IMR-90 (cell line): ENCODE results near the gene NEURL1B. TPM values are rescaled to one million over a fixed set of nuclear protein-coding genes. Genes with fewer than 3 reads are reported as not detected.
A peak's percentile ranks its signal among the peaks of the same experiment; 100 is the strongest.

Experiments used
- ATAC-seq: fragments of 200-7000 bp; cut with Tn5 transposase; 2 replicates; pipeline ENCODE4 v1.9.1; 2020; ENCODE audit warnings: low read depth, mild to moderate bottlenecking, moderate library complexity
- BruUV-seq: library from RNA; stranded (reverse); fragments of 400-500 nt; replicated peaks from 2 replicates; lab custom pipeline; 2021; lab: Mats Ljungman, UMichigan
- CTCF ChIA-PET: fragments of 300-600 bp; formaldehyde crosslinking; extraction: SDS; loops from one replicate; lab custom pipeline; 2021; ENCODE audit warnings: antibody characterized with exemption; lab: Yijun Ruan, JAX
- POLR2A ChIA-PET: fragments of 300-600 bp; sonication (Branson Sonifier 250); formaldehyde crosslinking; loops from one replicate; lab custom pipeline; 2022; ENCODE audit warnings: antibody characterized with exemption; ENCODE audit not compliant: unreplicated experiment; lab: Charles Lee
- DNase-seq: peaks from one replicate; pipeline ENCODE4 v3.0.0; 2013
- H2AFZ ChIP-seq: replicated peaks from 2 replicates; pipeline ENCODE3; 2013; ENCODE audit warnings: low read length, mild to moderate bottlenecking; ENCODE audit not compliant: poor library complexity
- H2AK5ac ChIP-seq: 2 replicates; pipeline ENCODE4 v1.6.1; 2013; ENCODE audit warnings: low read depth, low read length, inconsistent platforms
- H2AK9ac ChIP-seq: replicated peaks from 2 replicates; pipeline ENCODE3; 2013; ENCODE audit warnings: mild to moderate bottlenecking, low read depth, low read length, moderate library complexity; ENCODE audit not compliant: poor library complexity
- H2BK120ac ChIP-seq: 2 replicates; pipeline ENCODE4 v1.6.1; 2013; ENCODE audit warnings: low read depth, low read length, inconsistent platforms
- H2BK15ac ChIP-seq: 3 replicates; pipeline ENCODE4 v1.6.1; 2013; ENCODE audit warnings: low read depth, low read length, inconsistent platforms
- H2BK20ac ChIP-seq: 2 replicates; pipeline ENCODE4 v1.6.1; 2013; ENCODE audit warnings: low read depth, mild to moderate bottlenecking, inconsistent platforms, low read length, moderate library complexity
- H2BK5ac ChIP-seq: 2 replicates; pipeline ENCODE4 v1.6.1; 2013; ENCODE audit warnings: mild to moderate bottlenecking, low read depth, low read length, inconsistent platforms; ENCODE audit not compliant: poor library complexity, severe bottlenecking
- H3K14ac ChIP-seq: replicated peaks from 2 replicates; pipeline ENCODE4 v1.6.1; 2013; ENCODE audit warnings: low read depth, low read length, inconsistent platforms
- H3K18ac ChIP-seq: 2 replicates; pipeline ENCODE4 v1.6.1; 2013; ENCODE audit warnings: low read depth, low read length, control low read depth
- H3K23ac ChIP-seq: 2 replicates; pipeline ENCODE4 v1.6.1; 2013; ENCODE audit warnings: low read depth, low read length, inconsistent platforms
- H3K27ac ChIP-seq: 2 replicates; pipeline ENCODE4 v1.5.1; 2013; ENCODE audit warnings: mild to moderate bottlenecking, control low read depth, low read length; ENCODE audit not compliant: insufficient read depth
- H3K27me3 ChIP-seq: 2 replicates; pipeline ENCODE4 v1.6.1; 2013; ENCODE audit warnings: low read length; ENCODE audit not compliant: control insufficient read depth, insufficient read depth
- H3K36me3 ChIP-seq: 2 replicates; pipeline ENCODE4 v1.6.1; 2013; ENCODE audit warnings: low read length, mixed read lengths; ENCODE audit not compliant: control insufficient read depth, insufficient read depth
- H3K4ac ChIP-seq: 2 replicates; pipeline ENCODE4 v1.6.1; 2013; ENCODE audit warnings: low read depth, low read length, inconsistent platforms
- H3K4me1 ChIP-seq: 2 replicates; pipeline ENCODE4 v1.6.1; 2013; ENCODE audit warnings: low read length, mixed read lengths; ENCODE audit not compliant: control insufficient read depth, insufficient read depth
- H3K4me2 ChIP-seq: 2 replicates; pipeline ENCODE4 v1.6.1; 2013; ENCODE audit warnings: low read depth, mild to moderate bottlenecking, control low read depth, low read length, moderate library complexity
- H3K4me3 ChIP-seq: 2 replicates; pipeline ENCODE4 v1.5.1; 2013; ENCODE audit warnings: low read depth, mild to moderate bottlenecking, control low read depth, low read length, moderate library complexity; ENCODE audit not compliant: insufficient read depth
- H3K56ac ChIP-seq: 2 replicates; pipeline ENCODE4 v1.6.1; 2013; ENCODE audit warnings: low read length, inconsistent platforms; ENCODE audit not compliant: insufficient read depth; ENCODE audit errors: extremely low read depth
- H3K79me1 ChIP-seq, 2 experiments: 2 replicates each; pipeline ENCODE4 v1.6.1; 2013; ENCODE audit warnings: low read length in 2 of 2, inconsistent platforms in 1 of 2, low read depth in 1 of 2
- H3K9ac ChIP-seq: 2 replicates; pipeline ENCODE4 v1.6.1; 2013; ENCODE audit warnings: low read depth, low read length, control low read depth
- H3K9me1 ChIP-seq: 2 replicates; pipeline ENCODE4 v1.6.1; 2013; ENCODE audit warnings: low read length, inconsistent platforms; ENCODE audit not compliant: insufficient read depth
- H3K9me3 ChIP-seq: 2 replicates; pipeline ENCODE4 v1.6.1; 2013; ENCODE audit warnings: low read length; ENCODE audit not compliant: control insufficient read depth, insufficient read depth
- H4K20me1 ChIP-seq: 2 replicates; pipeline ENCODE4 v1.6.1; 2013; ENCODE audit warnings: low read length, inconsistent platforms; ENCODE audit not compliant: insufficient read depth
- H4K5ac ChIP-seq: 2 replicates; pipeline ENCODE4 v1.6.1; 2013; ENCODE audit warnings: mild to moderate bottlenecking, low read depth, low read length, control low read depth
- H4K8ac ChIP-seq, 2 experiments: 2 replicates each; pipeline ENCODE4 v1.6.1; 2013; ENCODE audit warnings: low read depth in 2 of 2, low read length in 2 of 2, control low read depth in 1 of 2, inconsistent platforms in 1 of 2
- H4K91ac ChIP-seq: 2 replicates; pipeline ENCODE4 v1.6.1; 2013; ENCODE audit warnings: low read depth, low read length, inconsistent platforms; ENCODE audit not compliant: insufficient read depth
- CTCF ChIP-seq: conservative IDR thresholded peaks from 2 replicates; pipeline ENCODE4 v1.5.1; 2012; ENCODE audit warnings: mild to moderate bottlenecking, low read depth, low read length, improper control_type of control experiment
- MXI1 ChIP-seq: IDR thresholded peaks from 2 replicates; pipeline ENCODE4 v1.6.1; 2012; ENCODE audit warnings: low read depth, mild to moderate bottlenecking, low read length, moderate library complexity, borderline replicate concordance
- WGBS, 2 experiments: methylation state at CpG; one replicate each; pipeline versions ENCODE4 v1.1.5 to v1.1.7; 2013; ENCODE audit warnings: missing lambda C conversion rate in 2 of 2; ENCODE audit not compliant: insufficient read length in 1 of 2; ENCODE audit errors: extremely low coverage in 2 of 2; 5-methylcytosine and 5-hydroxymethylcytosine counted together
- dilution Hi-C: fragments of 300-500 bp; cut with HindIII; formaldehyde crosslinking; loops from one replicate; pipeline ENCODE4 v1.14.3; 2018; ENCODE audit warnings: low sequenced_read_pairs; ENCODE audit not compliant: unreplicated experiment
- in situ Hi-C: fragments of 300-500 bp; cut with MboI; formaldehyde crosslinking; loops from 3 replicates; pipeline ENCODE4 v1.14.3; 2019; ENCODE audit warnings: low sequenced_read_pairs, inconsistent platforms, mixed read lengths
- intact Hi-C: fragments of 100-400 bp; cut with micrococcal nuclease; formaldehyde crosslinking; loops from 2 replicates; pipeline ENCODE4 v1.10.0; 2022
- polyA plus RNA-seq, 3 experiments: library from polyadenylated mRNA; depleted of rRNA; stranded (reverse); fragments of >200 nt; gene quantifications; 2 replicates each; pipeline ENCODE4 v1.2.3, GENCODE V29; 2012; ENCODE audit warnings: low replicate concordance in 1 of 3
- total RNA-seq: library from RNA; depleted of rRNA; stranded (reverse); fragments of >200 nt; gene quantifications from 2 replicates; pipeline ENCODE4 v1.2.3, GENCODE V29; 2012

NEURL1B gene
- total and polyA plus RNA-seq, 2 of the 4 experiments (the other 2 are of a cell fraction): 1.8 to 2.8 TPM

DNA sequence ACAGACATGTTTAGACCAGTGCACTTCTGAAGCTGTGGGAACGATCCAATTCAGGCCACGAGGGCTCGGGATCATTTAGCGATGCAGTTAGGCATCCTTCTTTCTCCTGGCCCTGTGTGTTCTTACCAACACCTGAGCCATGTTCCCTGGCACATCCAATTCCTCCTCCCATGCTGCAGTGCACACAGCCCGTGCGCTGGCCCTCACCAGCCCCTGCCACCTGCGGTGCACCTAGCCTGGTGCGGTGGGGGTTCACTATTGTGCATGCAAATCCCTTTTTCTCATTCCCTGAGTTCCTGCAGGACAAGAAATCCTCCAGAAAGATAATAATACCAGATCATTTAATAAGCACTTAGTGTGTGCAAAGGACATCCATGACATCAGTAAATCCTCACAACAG lies 53.5 kb downstream of the NEURL1B start:
- Histone ChIP-seq H4K5ac (no peak overlapping the region), H4K20me1 (no peaks in the 10 kb centered on the region), H3K4ac (no peak overlapping the region), H2BK5ac (no peak overlapping the region), H3K9me3 (no peaks in the 10 kb centered on the region), H3K9ac (no peak overlapping the region), H3K27me3 (peaks cover 3% of the 10 kb centered on the region), H3K23ac (no peak overlapping the region), H2AK9ac (peak overlapping the region; percentile 44), H3K4me2 (no peak overlapping the region), H2AFZ (peak overlapping the region; percentile 44), H4K91ac (no peak overlapping the region), H3K36me3 (no peaks in the 10 kb centered on the region; the same call in 1 of the 2 replicates), H2AK5ac (no peak overlapping the region), H2BK20ac (no peak overlapping the region), H4K8ac (no peak overlapping the region), H3K9me1 (peaks cover 3% of the 10 kb centered on the region; the same call in 1 of the 2 replicates), H3K79me1 (no peaks in the 10 kb centered on the region), H3K4me3 (no peak overlapping the region), H3K18ac (no peak overlapping the region), H3K14ac (no peak overlapping the region), H3K4me1 (peaks cover 5% of the 10 kb centered on the region; the same call in 1 of the 2 replicates), H3K56ac (no peak overlapping the region), H3K27ac (no peak overlapping the region), H2BK15ac (no peak overlapping the region), H2BK120ac (no peak overlapping the region)
- ChIA-PET POLR2A (no interaction called here), CTCF (interaction anchor here (0.6 kb wide), 1 partner anchor 784 kb away, joined by 3 read pairs; no protein-coding TSS in a partner anchor)
- TF ChIP-seq CTCF (no peak), MXI1 (no peak)
- no TSS peak for BruUV-seq
- ATAC-seq (no peak), DNase-seq (no peak)
- intact Hi-C loops: no loop called here
- 100% methylated on average over 4 of the region's 8 CpGs; no CpG with 5 or more reads in 1 of the 2 experiments for WGBS, 2 experiments
- in situ Hi-C loops: no loop called here
- dilution Hi-C loops: no loop called here
